Measurements from ENCODE around the gene ARL5A.

ARL5A gene

DNA sequence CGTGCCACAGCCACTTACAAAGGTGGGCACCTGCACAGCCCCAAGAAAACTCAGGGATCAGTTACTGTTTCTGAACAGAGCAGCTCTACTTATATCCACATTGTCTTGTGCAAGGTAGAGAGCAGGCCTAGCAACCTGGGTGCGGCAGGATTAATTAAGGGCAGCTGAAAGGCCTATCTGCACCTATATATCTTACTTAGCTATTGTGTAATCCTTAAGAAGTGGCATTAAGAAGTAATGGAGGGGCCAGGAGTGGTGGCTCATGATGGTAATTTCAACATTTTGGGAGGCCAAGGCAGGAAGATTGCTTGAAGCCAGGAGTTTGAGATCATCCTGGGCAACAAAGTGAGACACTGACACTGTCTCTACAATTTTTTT, 12.8 kb upstream of the ARL5A start:
- no peak for DNase-seq (ENCODE audit: extremely low read depth in 1 of 2, low read depth in 1 of 2)

DNA sequence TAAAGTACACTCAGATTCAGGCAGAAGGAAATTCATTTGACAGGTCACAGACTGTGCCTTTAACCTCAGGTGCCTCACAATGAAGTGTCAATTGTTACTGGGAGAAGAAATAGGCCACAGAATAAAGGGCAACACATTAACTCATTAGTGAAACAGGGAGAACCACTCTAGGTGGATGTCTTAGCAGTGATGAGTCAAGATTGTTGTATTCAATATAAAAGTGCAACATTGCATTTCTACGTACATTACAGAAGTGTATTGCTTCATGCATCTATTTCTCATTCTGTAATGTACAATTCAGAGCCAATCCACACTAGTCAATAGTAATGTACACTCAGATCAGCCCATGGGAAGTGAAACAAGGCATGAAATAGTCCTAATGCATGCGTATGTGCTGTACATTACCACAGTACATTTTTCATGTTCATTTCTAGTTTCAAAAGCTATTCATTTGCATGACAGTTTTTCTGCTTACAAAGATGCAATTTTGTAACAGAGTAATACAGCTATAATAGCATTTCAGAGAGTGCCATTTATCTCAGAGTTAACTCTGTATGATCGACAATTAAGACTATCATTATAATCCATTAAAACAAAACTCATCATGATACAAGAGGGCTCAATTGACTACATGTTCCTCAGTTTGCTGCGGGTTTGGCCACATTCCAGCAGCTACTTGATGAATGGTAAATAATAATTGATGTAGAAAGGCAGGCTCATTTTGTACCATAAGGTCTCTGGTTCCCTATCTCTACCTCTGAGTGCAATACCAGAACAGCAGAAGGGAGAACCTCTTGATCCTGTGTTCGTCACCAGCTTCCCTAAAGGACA, 12.2 kb upstream of the ARL5A start:
- DNase-seq (ENCODE audit: extremely low read depth in 1 of 2, low read depth in 1 of 2), result no peak

DNA sequence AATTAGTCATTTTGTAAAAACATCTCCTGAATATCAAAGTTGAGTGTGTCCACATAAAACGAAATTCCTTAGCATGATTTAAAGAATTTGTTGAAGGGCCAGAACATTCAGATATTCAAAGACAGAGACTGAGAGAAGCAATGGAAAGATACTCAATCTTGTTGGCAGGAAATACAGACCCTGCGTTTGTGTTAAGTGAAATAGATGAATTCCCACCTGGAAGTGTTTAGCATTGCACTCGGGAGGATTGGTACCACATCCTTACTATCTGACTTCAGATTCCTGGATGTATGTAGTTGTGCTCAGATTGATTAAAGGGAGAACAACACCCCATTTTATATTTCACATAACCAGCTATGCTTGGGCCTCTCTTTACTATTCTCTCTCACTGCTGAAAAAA, 9.7 kb upstream of the ARL5A start:
- DNase-seq (ENCODE audit: extremely low read depth in 1 of 2, low read depth in 1 of 2), result no peak

DNA sequence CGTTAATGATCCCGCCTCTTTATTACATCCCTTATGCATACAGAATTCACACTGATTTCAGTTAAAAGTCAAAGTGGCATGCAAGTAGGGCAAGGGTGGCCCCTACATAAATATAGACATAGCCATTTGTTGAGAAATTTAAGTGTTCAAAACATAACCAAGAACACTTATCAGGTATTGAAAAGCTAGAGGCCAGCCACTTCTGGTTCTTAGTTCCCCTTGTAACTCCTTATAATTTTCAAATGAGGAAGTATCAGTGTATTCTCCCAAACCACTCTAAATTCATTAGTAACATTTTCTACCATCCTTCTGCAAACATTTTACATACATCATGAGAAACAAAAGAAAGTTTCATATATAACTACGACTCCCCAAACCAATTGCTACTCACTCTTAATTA, 5.8 kb upstream of the ARL5A start:
- no peak for DNase-seq (ENCODE audit: extremely low read depth in 1 of 2, low read depth in 1 of 2)

DNA sequence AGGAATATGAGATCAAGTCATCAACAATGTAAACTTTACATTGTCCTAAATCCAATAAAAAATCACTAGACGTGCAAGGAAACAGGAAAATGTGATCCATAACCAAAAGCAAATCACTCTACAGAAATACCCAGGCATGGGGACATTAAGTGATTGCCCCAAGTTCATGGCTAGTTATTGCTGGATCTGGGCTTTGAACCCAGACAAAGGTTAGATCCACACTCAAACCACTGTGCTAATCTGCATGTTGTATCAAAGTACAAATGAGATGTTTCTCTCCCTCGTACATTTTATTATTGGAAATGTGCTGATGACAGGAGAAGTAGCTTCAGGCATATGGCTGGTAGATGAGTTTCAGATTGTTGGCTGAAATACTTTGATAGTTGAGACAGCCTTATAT, 2.7 kb upstream of the ARL5A start:
- no peak for DNase-seq (ENCODE audit: extremely low read depth in 1 of 2, low read depth in 1 of 2)

DNA sequence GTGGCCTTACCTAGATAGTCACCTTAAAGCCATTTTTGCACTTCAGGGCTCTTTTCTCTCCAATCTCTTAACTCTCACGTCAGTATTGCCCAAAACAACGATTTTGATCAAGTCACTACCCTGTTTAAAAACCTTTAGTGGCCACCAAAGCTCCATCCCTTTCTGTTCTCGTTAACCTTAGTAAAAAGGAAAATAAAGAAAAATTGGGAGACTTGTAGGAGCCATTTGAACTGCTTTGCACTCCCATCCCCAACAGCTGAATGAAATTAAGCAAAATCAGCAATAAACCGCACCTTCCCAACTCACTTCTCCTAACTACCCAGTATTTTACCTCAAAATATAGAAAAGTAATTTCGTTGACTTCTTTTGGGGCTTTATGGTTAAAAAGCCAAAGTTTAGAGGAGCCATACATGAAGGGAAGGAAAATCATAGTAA, 686 bp upstream of the ARL5A start:
- DNase-seq (ENCODE audit: extremely low read depth in 1 of 2, low read depth in 1 of 2), result no peak

DNA sequence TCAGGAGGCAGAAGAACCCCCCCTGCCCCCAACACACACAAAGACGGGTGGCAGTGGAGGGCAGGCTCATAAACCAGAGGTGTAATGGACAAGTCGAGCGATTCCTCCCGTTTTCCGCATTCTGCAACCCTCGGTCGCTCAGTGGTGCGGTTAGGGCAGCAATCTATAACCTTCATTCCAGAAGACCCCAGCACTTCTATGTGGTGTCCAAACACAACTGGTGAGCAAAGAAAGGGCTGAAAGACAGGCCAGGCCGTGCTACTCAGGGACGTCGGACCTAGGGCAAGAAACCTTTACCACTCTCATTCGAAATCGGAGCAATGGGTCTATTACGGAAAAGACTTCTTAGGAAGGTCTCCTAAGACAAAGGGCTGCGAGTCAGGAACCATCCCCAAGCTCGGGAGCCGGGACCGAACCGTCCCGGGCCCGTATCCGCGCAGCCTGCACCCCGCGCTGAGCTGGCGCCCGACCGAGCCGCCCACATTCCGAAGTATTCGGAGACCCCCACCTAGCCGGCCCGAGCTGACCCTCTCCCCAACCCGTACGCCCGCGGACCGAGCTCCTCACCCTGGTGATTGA, 568 bp downstream of the ARL5A start:
- DNase-seq (ENCODE audit: extremely low read depth in 1 of 2, low read depth in 1 of 2), result no peak

DNA sequence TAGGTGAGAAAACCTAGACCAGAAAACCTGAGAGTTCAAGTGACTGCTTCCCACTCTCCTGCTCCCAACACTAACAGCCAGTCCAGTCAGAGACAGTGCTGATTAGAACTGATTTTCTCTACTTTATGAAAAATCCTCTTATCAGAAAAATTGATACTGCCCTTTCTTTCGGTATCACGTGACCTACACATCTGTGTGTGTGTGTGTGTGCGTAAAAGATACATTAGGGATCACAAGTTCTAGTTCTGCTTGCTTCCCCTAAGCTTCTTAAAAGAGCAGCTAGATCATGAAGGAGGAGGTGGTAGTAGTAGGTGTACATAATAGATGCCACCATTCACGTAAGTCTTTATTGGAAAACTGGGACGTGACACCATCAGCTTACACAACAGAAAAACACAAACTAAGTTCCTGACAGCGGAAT, 1.5 kb downstream of the ARL5A start:
- no peak for DNase-seq (ENCODE audit: extremely low read depth in 1 of 2, low read depth in 1 of 2)

DNA sequence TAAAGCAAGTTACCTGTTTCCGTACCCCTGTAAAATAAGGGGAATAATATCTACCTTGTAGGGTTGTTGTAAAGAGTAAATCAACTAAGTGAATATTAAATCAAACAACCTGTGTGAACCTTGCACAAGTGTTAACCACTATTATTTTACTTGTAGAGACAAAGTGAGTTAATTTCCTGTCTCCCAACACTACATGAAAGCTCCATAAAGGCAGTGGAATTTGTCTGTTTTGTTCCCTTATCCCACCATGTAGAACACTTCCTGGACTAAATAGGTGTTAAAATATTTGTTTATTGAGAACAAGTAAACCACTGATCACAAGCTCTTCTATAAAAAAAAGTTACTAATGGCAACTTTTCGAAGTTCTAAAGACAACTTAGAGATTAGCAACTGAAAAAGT, 3.3 kb downstream of the ARL5A start:
- no peak for DNase-seq (ENCODE audit: extremely low read depth in 1 of 2, low read depth in 1 of 2)

DNA sequence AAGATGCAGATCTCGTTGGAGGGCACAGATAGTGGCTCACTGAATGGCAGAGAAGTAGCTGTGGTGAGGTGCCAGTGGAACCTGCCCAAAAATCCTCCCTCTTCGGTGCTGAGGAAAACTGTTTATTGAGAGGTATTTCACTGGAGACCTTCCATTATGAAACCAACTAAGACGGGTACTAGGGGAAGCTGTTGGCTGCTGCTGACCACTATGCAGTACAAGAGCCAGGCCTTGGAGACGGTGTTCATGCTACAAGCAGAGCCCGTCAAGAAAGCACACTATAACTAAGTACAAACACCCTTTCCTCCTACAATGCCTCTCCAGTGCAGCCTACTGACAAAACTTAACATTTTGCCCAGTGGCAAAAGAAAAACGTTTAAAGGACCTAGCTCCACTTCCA, 4.6 kb downstream of the ARL5A start:
- no peak for DNase-seq (ENCODE audit: extremely low read depth in 1 of 2, low read depth in 1 of 2)

DNA sequence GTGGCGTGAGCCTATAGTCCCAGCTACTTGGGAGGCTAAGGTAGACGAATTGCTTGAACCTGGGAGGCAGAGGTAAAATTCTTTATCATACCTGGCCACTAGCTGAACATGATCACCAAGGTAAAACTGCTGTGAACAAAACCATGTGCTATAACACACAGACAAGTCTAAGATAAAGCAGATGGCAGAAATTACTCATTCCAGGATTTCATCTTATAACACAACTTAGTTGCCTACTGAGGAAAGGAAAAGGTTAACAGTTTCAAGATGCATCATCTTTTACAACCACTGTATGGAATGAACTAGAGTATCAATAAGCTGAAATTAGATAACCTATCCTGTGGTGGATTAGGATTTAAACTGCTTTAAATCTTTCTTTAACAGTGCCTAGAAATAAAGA, 8.3 kb downstream of the ARL5A start:
- no peak for DNase-seq (ENCODE audit: extremely low read depth in 1 of 2, low read depth in 1 of 2)

DNA sequence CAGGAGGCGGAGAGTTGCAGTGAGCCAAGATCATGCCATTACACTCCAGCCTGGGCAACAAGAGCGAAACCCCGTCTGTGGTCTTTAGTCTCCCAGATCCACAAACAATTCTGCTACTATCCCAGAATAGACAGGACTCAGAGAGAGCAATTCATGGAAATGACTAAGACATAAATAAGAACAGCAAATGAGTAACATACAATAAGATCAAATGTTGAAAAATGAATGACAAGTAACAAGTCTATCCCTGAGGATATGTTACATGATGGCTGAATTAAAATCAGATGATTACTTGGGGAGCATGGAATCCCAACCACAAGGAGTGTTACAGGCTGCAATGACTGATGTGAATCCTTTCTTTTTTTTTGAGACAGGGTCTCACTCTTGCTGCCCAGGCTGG, 10.3 kb downstream of the ARL5A start:
- no peak for DNase-seq (ENCODE audit: extremely low read depth in 1 of 2, low read depth in 1 of 2)

DNA sequence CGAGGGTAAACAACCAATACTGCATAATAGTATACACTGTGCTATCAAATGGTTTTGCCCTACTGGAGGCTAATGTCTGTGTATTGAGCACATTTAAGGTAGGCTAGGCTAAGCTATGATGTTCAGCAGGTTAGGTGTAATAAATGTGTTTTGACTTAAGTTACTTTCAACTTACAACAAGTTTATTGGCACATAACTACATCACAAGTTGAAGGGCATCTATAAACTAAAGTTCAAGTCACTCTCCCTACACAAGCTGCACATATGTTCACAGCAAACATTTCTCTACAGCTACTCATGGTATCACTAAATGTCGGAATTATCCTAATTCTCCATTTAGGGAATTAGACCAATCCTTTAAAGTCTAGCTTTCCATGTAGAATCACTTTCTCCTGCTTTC, 11.4 kb downstream of the ARL5A start:
- no peak for DNase-seq (ENCODE audit: extremely low read depth in 1 of 2, low read depth in 1 of 2)

DNA sequence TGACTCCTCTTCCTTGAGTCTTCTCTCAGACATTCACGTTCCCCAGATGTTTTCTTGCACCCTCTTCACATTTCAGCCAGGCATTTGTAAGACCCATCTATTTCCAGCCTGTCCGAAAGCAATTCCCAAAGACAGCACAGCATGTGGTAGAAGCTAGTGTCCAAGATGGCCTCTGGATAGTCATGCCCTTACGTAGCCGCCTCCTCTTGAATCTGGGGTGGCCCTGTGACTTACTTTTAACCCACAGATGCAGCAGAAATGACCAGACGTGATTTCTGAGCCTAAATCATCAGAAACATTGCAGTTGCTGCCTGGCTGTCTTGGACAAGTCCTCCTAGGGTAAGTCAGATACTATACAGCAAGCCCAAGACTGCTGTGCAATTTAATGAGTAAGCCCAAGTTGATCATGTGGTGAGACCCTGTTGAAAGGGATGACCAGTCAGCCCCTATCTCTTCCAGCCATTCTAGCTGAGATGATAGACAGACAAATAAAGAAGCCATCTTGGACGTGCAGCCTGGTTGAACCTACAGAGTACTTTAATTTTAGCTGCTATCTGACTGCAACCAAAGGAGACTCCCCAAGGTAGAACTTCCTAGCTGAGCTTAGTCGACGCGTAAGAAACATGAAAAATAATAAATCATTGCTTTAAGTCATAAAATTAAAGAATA, 12.3 kb downstream of the ARL5A start:
- no peak for DNase-seq (ENCODE audit: extremely low read depth in 1 of 2, low read depth in 1 of 2)

DNA sequence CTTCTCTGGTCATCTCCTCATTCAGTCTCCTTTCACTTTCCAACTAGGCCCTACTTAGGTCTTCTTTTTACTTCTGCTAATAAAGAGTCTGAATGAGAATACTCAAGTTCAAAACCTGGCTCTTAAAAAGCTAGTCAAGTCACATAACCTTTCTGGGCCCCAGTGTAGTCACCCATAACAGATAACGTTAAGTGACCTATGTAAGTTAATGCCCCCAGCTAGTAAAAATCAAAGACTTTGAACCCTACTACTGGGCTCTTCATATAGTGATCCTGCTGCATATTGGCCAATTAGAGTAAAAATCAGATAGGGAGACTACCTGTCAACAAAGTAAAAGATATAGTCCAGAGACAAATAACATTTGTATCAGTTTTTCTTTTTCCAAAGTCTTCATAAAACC, 17.7 kb downstream of the ARL5A start:
- no peak for DNase-seq (ENCODE audit: extremely low read depth in 1 of 2, low read depth in 1 of 2)

DNA sequence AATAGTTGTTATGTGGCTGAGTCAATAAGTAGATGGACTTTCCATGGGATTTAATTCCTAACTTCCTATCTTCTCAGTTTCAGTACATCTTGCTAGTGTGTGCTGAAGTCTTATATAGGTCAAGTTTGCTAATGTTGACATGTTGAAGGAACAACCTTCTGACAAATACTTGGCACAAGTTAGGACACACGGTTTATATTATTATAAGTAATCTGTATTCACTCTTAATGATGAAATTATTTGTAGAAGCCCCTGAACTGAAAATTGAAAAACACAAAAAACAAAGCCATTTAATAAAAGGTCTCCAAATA, 19.2 kb downstream of the ARL5A start:
- no peak for DNase-seq (ENCODE audit: extremely low read depth in 1 of 2, low read depth in 1 of 2)

DNA sequence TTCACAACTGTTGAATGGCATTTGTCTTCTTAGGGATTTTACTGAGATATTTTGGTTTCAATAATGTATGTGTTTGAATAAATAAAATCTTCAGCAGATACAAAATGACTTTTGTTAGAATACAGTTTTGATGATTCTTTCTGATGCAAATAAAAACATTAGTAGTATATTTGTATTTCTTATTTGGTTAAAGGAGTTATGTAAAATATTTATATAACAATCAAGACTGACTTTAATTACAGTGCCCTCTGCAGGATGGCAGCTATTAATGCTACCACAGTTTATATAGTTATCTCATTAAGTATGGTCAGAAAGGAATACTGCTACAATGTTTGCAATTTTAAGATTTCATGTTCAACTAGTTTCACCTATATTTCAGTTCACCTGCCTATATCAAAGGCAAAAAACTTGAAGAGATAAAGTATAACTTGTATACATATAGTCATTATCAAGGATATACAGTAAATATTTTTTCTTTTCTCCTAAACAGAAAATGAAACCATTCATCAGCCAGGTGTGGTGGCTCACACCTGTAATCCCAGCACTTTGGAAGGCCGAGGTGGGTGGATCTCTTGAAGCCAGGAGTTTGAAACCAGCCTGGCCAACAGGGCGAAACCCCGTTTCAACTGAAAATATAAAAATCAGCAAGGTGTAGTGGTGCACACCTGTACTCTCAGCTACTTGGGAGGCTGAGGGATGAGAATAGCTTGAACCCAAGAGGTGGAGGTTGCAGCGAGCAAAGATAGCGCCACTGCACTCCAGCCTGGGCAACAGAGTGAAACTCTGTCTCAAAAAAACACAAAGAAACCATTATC, 19.8 kb downstream of the ARL5A start:
- DNase-seq (ENCODE audit: extremely low read depth in 1 of 2, low read depth in 1 of 2), result no peak

DNA sequence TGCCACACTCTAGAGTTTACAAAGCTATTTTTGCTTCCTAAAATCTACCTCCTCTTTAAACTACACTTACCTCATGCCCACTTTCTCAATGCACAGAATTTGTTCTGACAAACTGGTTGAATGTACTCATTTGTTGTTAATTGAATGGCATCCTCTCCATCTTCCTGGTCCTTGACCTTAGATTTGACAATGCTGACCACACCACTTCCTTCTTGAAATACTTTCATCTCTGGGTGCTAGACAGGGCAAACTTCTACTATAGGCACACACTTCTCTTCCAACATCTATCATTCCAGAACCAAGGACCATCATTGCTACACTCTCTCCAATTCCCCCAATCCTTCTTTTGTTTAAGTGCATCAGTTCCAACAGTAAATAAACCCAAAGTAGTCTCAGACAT, 22.3 kb downstream of the ARL5A start:
- DNase-seq (ENCODE audit: extremely low read depth in 1 of 2, low read depth in 1 of 2), result no peak

DNA sequence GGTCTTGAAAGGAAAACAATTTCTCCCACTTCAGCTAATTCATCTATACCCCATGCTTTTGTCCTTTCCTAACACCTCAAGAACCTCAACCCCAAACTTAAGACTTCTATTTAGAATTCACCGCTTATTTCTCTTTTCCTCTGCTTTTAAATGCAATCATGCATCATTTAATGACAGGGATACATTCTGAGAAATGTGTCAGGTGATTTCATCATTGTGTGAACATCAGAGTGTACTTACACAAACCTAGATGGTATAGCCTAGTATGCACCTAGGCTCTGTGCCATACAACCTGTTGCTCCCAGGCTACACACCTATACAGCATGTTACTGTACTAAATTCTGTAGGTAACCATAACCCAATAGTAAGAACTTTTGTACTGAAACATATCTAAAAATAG, 22.9 kb downstream of the ARL5A start:
- DNase-seq (ENCODE audit: extremely low read depth in 1 of 2, low read depth in 1 of 2), result no peak

DNA sequence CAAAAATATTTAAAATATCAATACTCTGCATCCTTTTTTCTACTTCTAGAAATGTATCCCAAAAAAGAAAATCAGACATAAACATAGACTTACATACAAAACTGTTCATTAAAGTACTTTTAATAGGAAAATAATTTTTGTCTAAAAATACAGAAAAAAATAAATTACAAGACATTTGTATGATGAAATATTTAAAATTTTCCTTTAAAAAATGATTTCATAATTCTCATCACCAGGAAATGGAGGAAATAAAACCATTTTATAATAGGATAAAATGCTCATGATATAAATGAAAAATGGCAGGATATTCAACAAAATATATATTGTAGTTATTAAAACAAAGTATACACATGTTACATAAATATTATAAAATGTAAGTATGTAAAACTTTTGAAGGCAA, 24.4 kb downstream of the ARL5A start:
- no peak for DNase-seq (ENCODE audit: extremely low read depth in 1 of 2, low read depth in 1 of 2)

DNA sequence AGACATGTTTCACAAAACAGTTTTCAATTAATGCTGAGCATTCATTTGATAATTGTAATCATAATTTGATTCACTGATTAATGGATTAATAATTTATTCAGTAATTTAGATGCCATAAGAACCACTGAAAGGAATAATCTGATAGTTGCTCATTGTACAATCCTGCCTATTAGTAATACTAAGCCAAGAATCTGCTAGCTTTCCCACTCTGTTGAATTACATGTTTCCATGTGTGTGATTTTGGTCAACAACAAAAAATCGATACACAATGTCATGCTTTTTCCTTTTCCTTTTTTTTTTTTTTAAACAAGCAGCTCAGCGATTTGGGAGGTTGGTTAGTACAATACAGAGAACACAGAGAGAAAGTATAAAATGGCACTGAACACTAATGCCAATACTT, 25.9 kb downstream of the ARL5A start:
- DNase-seq (ENCODE audit: extremely low read depth in 1 of 2, low read depth in 1 of 2), result no peak

DNA sequence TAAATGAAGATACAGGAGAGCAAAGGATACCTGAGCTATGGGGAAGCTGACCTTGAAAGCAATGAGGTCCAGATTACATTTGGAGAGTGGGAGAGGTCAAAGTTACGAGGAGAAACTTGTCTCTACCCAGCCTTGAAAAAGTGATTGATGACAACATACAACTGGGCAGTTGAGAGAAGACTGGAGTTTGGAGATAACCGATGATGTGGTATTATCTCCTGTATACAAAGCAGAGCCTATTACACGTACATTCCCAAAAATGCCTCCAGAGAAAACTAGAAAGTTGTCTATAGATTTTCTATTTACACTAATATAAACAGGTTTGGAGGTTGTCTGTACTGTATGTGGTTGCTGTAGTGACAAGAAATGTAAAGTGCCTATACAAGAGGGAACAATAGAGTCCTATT, 28.3 kb downstream of the ARL5A start:
- no peak for DNase-seq (ENCODE audit: extremely low read depth in 1 of 2, low read depth in 1 of 2)

Measured in activated CD8-positive, alpha-beta memory T cell treated with anti-CD3 and anti-CD28 coated beads for 1 hour (primary cell).